BE2C (cell line): Measurements from ENCODE around the gene NCS1.

Experiments used
- DNase-seq: peaks from one replicate; pipeline ENCODE4 v3.0.0-alpha.2; 2020
- H3K27me3 ChIP-seq: fragments of 250-450 bp; sonication (Bioruptor Pico); 2 replicates; pipeline ENCODE4 v1.5.1; 2020; ENCODE audit warnings: mild to moderate bottlenecking
- H3K36me3 ChIP-seq: fragments of 250-450 bp; sonication (Bioruptor Pico); 2 replicates; pipeline ENCODE4 v1.5.1; 2020; ENCODE audit warnings: mild to moderate bottlenecking
- H3K4me1 ChIP-seq: fragments of 250-450 bp; sonication (Bioruptor Pico); 2 replicates; pipeline ENCODE4 v1.5.1; 2020
- H3K4me3 ChIP-seq: 2 replicates; pipeline ENCODE4 v1.5.1; 2011; ENCODE audit warnings: low read depth, low read length
- H3K9me3 ChIP-seq: fragments of 250-450 bp; sonication (Bioruptor Pico); 2 replicates; pipeline ENCODE4 v1.5.1; 2020
- TF ChIP-seq, protein P1 (sequence below): IDR thresholded peaks from 2 replicates; pipeline ENCODE4 v1.5.1; 2012; ENCODE audit warnings: mild to moderate bottlenecking, low read depth, low read length

Gene NCS1

DNA sequence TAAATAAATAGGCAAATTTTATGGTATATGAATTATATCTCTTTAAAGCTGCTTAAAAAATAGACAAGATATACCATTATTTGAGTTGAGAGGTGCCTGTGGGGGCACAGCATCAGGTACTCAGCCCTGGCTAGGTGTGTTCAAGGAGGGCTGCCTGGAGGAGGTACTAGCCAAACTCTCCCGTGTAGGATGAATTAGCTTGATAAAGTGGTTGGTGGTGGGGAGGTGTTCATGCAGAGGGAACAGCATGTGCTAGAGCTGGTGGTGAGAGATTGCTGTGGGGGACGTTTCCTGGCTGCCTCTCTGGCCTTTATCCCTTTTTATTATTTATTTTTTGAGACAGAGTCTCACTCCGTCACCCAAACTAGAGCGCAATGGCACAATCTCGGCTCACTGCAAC is 23.2 kb upstream of the NCS1 start:
- Histone ChIP-seq H3K4me1 (no peaks in the 10 kb centered on the region), H3K9me3 (no peaks in the 10 kb centered on the region), H3K36me3 (no peaks in the 10 kb centered on the region), H3K4me3 (no peak overlapping the region), H3K27me3 (no peaks in the 10 kb centered on the region)
- TF ChIP-seq, protein P1, sequence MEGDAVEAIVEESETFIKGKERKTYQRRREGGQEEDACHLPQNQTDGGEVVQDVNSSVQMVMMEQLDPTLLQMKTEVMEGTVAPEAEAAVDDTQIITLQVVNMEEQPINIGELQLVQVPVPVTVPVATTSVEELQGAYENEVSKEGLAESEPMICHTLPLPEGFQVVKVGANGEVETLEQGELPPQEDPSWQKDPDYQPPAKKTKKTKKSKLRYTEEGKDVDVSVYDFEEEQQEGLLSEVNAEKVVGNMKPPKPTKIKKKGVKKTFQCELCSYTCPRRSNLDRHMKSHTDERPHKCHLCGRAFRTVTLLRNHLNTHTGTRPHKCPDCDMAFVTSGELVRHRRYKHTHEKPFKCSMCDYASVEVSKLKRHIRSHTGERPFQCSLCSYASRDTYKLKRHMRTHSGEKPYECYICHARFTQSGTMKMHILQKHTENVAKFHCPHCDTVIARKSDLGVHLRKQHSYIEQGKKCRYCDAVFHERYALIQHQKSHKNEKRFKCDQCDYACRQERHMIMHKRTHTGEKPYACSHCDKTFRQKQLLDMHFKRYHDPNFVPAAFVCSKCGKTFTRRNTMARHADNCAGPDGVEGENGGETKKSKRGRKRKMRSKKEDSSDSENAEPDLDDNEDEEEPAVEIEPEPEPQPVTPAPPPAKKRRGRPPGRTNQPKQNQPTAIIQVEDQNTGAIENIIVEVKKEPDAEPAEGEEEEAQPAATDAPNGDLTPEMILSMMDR, result no peak
- DNase-seq, result no peak

DNA sequence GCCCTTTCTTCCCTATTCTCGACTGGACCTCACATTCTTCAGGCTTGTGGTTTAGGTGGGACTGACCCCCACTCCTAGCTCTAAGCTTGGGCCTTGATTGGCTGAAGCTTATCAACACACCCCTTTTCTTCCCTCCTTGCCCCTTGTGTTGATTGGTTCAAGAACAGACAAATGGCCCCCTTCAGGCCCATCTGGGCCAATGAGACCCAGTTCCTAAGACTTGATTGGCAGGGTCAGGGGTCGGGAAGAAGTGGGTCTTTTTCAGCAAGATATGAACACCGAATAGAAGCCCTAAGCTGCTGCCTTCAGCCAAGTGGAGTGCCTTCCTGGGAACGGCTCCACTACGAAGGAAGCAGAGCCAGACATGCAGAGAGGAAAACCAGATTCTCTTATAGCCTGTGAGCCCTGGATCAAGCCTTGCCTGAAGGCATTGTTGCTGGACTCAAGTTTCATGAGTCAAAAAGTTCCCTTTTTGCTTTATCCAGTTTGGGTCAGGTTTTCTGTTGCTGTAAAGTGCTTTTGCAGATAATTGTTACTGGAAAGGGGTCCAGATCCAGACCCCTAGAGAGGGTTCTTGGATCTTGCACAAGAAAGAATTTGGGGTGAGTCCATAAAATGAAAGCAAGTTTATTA is 22.4 kb upstream of the NCS1 start:
- H3K4me3 ChIP-seq, result no peak overlapping the region
- TF ChIP-seq, protein P1, result no peak
- H3K9me3 ChIP-seq, result no peaks in the 10 kb centered on the region
- DNase-seq, result no peak
- no peaks in the 10 kb centered on the region for H3K4me1 ChIP-seq
- H3K27me3 ChIP-seq, result no peaks in the 10 kb centered on the region
- no peaks in the 10 kb centered on the region for H3K36me3 ChIP-seq

DNA sequence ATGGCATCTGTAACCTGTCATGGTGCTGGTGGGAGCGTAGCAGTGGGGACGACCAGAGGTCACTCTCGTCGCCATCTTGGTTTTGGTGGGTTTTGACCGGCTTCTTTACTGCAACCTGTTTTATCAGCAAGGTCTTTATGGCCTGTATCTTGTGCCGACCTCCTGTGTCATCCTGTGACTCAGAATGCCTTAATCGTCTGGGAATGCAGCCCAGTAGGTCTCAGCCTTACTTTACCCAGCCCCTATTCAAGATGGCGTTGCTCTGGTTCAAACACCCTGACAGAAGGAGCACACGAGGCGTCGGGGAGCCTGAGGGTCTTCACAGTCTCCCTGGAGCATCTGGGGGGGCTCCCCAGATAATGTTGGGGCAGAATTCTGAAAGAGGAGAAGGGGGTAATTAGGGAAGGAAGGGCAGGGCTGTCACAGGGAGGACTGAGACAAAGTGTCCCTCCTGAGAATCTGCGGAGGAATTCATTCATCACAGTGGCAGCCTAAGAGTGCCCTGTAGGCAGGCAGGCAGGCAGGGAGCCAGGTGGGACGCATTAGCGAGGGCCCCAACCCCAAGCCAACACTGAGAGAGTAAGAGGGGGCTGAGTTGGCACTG is 21.3 kb upstream of the NCS1 start:
- no peaks in the 10 kb centered on the region for H3K36me3 ChIP-seq
- H3K4me1 ChIP-seq, result no peaks in the 10 kb centered on the region
- TF ChIP-seq, protein P1, result no peak
- H3K4me3 ChIP-seq, result no peak overlapping the region
- DNase-seq, result no peak
- H3K27me3 ChIP-seq, result no peaks in the 10 kb centered on the region
- H3K9me3 ChIP-seq, result no peaks in the 10 kb centered on the region

DNA sequence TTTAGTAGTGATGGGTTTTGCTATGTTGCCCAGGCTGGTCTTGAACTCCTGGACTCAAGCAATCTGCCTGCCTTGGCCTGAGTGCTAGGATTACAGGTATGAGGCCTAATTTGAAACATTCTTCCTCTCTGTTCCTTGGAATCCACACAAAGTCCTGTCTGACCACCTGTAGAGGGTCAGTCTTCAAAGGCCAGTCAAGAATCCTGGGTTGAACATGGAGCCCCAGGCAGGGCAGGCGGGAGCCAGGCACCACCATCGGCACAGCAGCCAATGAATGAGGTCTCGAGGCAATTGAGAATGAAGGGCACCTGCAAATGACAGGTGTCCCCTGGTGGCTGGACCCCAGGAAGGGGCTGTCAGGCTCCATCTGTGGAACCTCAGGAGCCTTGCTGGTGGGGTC is 17.4 kb upstream of the NCS1 start:
- Histone ChIP-seq H3K9me3 (no peaks in the 10 kb centered on the region), H3K36me3 (no peaks in the 10 kb centered on the region), H3K4me3 (no peak overlapping the region), H3K27me3 (no peaks in the 10 kb centered on the region), H3K4me1 (no peaks in the 10 kb centered on the region)
- DNase-seq, result no peak
- TF ChIP-seq, protein P1, result no peak

DNA sequence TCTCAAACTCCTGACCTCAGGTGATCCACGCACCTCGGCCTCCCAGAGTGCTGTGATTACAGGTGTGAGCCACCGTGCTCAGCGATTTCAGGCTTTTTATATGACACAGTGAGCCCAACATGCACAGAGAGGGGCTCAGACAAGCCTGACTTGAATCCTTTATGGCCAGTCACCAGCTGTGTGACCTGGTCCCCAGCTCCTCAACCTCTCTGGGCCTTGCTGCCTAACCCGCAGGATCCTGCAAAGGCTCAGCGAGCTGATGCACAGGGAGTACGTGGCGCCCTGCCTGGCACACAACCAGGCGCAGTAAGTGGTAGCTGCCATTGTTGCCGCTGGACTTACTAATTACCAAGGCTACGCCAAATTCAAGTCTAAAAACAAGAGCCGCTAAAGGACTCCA is 16.6 kb upstream of the NCS1 start:
- H3K27me3 ChIP-seq, result no peaks in the 10 kb centered on the region
- no peak for DNase-seq
- H3K4me1 ChIP-seq, result no peaks in the 10 kb centered on the region
- H3K4me3 ChIP-seq, result no peak overlapping the region
- H3K36me3 ChIP-seq, result no peaks in the 10 kb centered on the region
- TF ChIP-seq, protein P1, result no peak
- no peaks in the 10 kb centered on the region for H3K9me3 ChIP-seq

DNA sequence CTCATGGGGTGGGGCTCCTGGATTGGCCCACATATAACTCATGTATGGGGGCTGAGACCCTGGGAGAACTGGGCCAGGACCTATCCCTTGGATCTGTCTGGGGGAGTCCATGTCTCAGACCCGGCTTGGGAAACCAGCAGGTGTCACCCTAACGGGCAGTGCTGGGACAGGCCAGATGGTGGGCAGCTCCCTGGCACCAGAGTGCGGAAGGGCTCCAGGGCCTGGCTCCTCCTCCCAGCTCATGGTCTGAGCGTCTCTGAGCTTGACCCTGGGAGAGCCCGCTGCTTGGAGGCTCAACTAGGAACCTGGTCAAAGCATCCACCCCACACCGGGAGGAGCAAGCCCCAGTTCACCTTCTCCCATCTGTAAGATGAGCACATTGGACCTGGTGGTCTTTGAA is 15.5 kb upstream of the NCS1 start:
- TF ChIP-seq, protein P1, result peak; percentile 26; the same call in 1 of the 2 replicates
- Histone ChIP-seq H3K9me3 (no peaks in the 10 kb centered on the region), H3K27me3 (no peaks in the 10 kb centered on the region), H3K4me3 (no peak overlapping the region), H3K36me3 (no peaks in the 10 kb centered on the region), H3K4me1 (no peaks in the 10 kb centered on the region)
- no peak for DNase-seq
